ENCODE data around the gene RPL10. TPM values are rescaled to one million over a fixed set of nuclear protein-coding genes. Genes with fewer than 3 reads are reported as not detected.

RPL10 gene
- polyA plus RNA-seq, 4 donors: 2,891 to 3,494 (median 3,187) TPM

- DNase-seq (ENCODE audit: low read depth in 4 of 4, low spot score in 3 of 4): peak; percentile 55 to 80 (median 72)
Observed at GRCh38 chrX:154428176-154429171, 30.3 kb downstream of the RPL10 start, which contains the start of gene ATP6AP1. ATP6AP1 (plus strand) TSS chrX:154428677; CDS start chrX:154428693, 16 bp downstream.

GRCh38 chrX:154429711-154430110 lies 31.5 kb downstream of the RPL10 start:
- DNase-seq (ENCODE audit: low read depth in 4 of 4, low spot score in 3 of 4): no peak

GRCh38 chrX:154430479-154430878 lies 32.3 kb downstream of the RPL10 start:
- no peak for DNase-seq (ENCODE audit: low read depth in 4 of 4, low spot score in 3 of 4)

GRCh38 chrX:154430916-154431315 lies 32.7 kb downstream of the RPL10 start:
- no peak for DNase-seq (ENCODE audit: low read depth in 4 of 4, low spot score in 3 of 4)

- no peak for DNase-seq (ENCODE audit: low read depth in 4 of 4, low spot score in 3 of 4)
Observed at GRCh38 chrX:154431341-154431740, 33.2 kb downstream of the RPL10 start.

- DNase-seq (ENCODE audit: low read depth in 4 of 4, low spot score in 3 of 4): no peak
Observed at GRCh38 chrX:154432210-154432609, 34.0 kb downstream of the RPL10 start.

GRCh38 chrX:154433605-154434004 lies 35.4 kb downstream of the RPL10 start:
- DNase-seq (ENCODE audit: low read depth in 4 of 4, low spot score in 3 of 4): no peak

- no peak for DNase-seq (ENCODE audit: low read depth in 4 of 4, low spot score in 3 of 4)
Observed at GRCh38 chrX:154434394-154435168, 36.4 kb downstream of the RPL10 start.

- no peak for DNase-seq (ENCODE audit: low read depth in 4 of 4, low spot score in 3 of 4)
Observed at GRCh38 chrX:154435171-154435733, 37.1 kb downstream of the RPL10 start.

GRCh38 chrX:154436374-154436982 lies 38.3 kb downstream of the RPL10 start:
- DNase-seq (ENCODE audit: low read depth in 4 of 4, low spot score in 3 of 4): no peak

- no peak for DNase-seq (ENCODE audit: low read depth in 4 of 4, low spot score in 3 of 4)
Observed at GRCh38 chrX:154436983-154437752, 39.0 kb downstream of the RPL10 start, which contains the start of gene GDI1. GDI1 (plus strand) TSS chrX:154437154; CDS start chrX:154437255, 101 bp downstream.

GRCh38 chrX:154437971-154438893 lies 40.1 kb downstream of the RPL10 start:
- no peak for DNase-seq (ENCODE audit: low read depth in 4 of 4, low spot score in 3 of 4)

GRCh38 chrX:154439841-154440240 lies 41.7 kb downstream of the RPL10 start:
- no peak for DNase-seq (ENCODE audit: low read depth in 4 of 4, low spot score in 3 of 4)

GRCh38 chrX:154440623-154441357 lies 42.6 kb downstream of the RPL10 start:
- DNase-seq (ENCODE audit: low read depth in 4 of 4, low spot score in 3 of 4): no peak

GRCh38 chrX:154441564-154441963 lies 43.4 kb downstream of the RPL10 start:
- no peak for DNase-seq (ENCODE audit: low read depth in 4 of 4, low spot score in 3 of 4)

GRCh38 chrX:154441984-154442707 lies 44.0 kb downstream of the RPL10 start:
- no peak for DNase-seq (ENCODE audit: low read depth in 4 of 4, low spot score in 3 of 4)

- DNase-seq (ENCODE audit: low read depth in 4 of 4, low spot score in 3 of 4): no peak
Observed at GRCh38 chrX:154443479-154443910, 45.3 kb downstream of the RPL10 start.

Measured in left renal pelvis (tissue), 4 donors.